Gastrocnemius medialis (tissue), 4 donors: ENCODE results near the gene FARS2. TPM values are rescaled to one million over a fixed set of nuclear protein-coding genes. Genes with fewer than 3 reads are reported as not detected.
A peak's percentile ranks its signal among the peaks of the same experiment; 100 is the strongest.

Experiments used
- ATAC-seq, 2 donors: fragments of 150-250 bp; one replicate each; pipeline ENCODE4 v1.9.1; 2016
- DNase-seq, 2 donors: peaks; one replicate each; pipeline ENCODE4 v3.0.0-alpha.2; 2019
- H3K27ac ChIP-seq, 4 donors: fragments of 200-600 bp; sonication (generic); 1 replicate in 1 of 4; 2 replicates in 3 of 4; pipeline ENCODE4 v1.5.1; 2016 to 2018; ENCODE audit warnings: mild to moderate bottlenecking in 2 of 4, moderate library complexity in 1 of 4
- H3K27me3 ChIP-seq, 3 donors: fragments of 200-600 bp; sonication (generic) in 2 of 3; 1 replicate in 1 of 3; 2 replicates in 2 of 3; pipeline versions ENCODE4 v1.5.1 to v1.6.0; 2016 to 2019; ENCODE audit warnings: mild to moderate bottlenecking in 1 of 3, moderate library complexity in 1 of 3
- H3K36me3 ChIP-seq, 2 donors: fragments of 200-600 bp; sonication (generic) in 1 of 2; one replicate each; pipeline ENCODE4 v1.5.1; 2017 to 2018
- H3K4me1 ChIP-seq, 2 donors: fragments of 200-600 bp; sonication (generic) in 1 of 2; one replicate each; pipeline ENCODE4 v1.5.1; 2016 to 2017; ENCODE audit warnings: mild to moderate bottlenecking in 2 of 2
- H3K4me3 ChIP-seq, 4 donors: fragments of 200-600 bp; sonication (generic) in 3 of 4; 1 replicate in 1 of 4; 2 replicates in 3 of 4; pipeline ENCODE4 v1.5.1; 2016 to 2019; ENCODE audit warnings: mild to moderate bottlenecking in 2 of 4
- H3K9me3 ChIP-seq, 3 donors: fragments of 200-600 bp; sonication (generic) in 2 of 3; 1 replicate in 1 of 3; 2 replicates in 2 of 3; pipeline ENCODE4 v1.5.1; 2016 to 2019
- POLR2A ChIP-seq, 2 donors: fragments of 450-650 bp; IDR thresholded peaks; one replicate each; pipeline ENCODE4 v1.6.1; 2017; ENCODE audit warnings: antibody characterized with exemption in 2 of 2, mild to moderate bottlenecking in 2 of 2, moderate library complexity in 2 of 2
- in situ Hi-C, 4 donors: fragments of 200-750 bp; cut with MboI; loops; one replicate each; pipeline versions ENCODE4 v1.15.0 to v1.8.0; 2017; ENCODE audit warnings: low sequenced_read_pairs in 4 of 4
- intact Hi-C: fragments of 100-400 bp; cut with DNase I; formaldehyde crosslinking; loops from one replicate; pipeline ENCODE4 v1.15.1; 2023; ENCODE audit warnings: low total_unique reads
- total RNA-seq, 4 donors: library from RNA; depleted of rRNA; stranded (reverse); fragments of >200 nt; gene quantifications; one replicate each; pipeline versions ENCODE4 v1.1.0 to v1.2.3, GENCODE V29; 2016
- TF ChIP-seq, protein P1 (sequence below), 5 experiments: fragments of 450-650 bp in 3 of 5; fragments of 200-600 bp in 2 of 5; sonication (generic) in 2 of 5; IDR thresholded peaks in 4 of 5; conservative IDR thresholded peaks in 1 of 5; 1 replicate in 4 of 5; 2 replicates in 1 of 5; pipeline ENCODE4 v1.5.1; 2016 to 2019; ENCODE audit warnings: antibody characterized with exemption in 5 of 5, mild to moderate bottlenecking in 3 of 5, moderate library complexity in 3 of 5

Gene FARS2
- total RNA-seq, 4 donors from 2014 or later: 13.6 to 24.0 (median 15.8) TPM

DNA sequence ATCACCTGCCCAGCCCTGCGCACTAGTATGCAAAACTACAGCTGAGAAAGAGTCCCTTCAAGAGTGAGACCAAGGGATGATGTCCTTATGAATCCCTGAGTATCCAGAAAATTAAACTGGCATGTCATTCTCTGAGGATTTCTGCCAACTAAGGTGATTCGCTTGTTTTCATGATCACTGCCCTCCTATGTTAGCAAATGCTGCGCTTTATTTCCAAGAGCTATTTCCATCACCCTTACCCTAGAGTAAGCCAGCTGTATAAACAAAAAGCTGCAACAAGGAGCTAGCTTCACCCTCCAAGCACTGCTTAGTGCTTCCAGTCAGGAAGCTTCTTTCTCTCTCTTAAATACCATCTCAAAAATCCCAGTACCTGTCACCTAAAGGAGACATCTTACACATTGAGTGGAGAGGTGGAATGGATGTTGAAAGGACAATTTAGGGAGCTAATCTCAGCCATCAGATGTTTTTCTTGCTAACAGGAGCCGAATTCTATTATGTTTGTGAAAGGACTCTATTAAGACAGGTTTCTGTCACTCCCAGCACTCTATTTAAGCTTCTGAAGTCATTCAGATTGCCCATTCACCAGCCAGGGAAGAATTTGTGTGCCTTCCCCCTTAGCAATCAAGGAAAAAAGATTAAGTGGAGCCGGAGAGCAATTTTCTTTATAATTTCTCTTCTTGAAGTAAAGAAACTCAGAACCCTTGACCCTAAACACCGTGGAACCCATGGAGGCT is 423.2 kb downstream of the FARS2 start:
- Histone ChIP-seq H3K4me3 (no peak overlapping the region), H3K27ac (no peak overlapping the region), H3K27me3 (no peaks in the 10 kb centered on the region), H3K4me1 (no peaks in the 10 kb centered on the region), H3K9me3 (no peaks in the 10 kb centered on the region), H3K36me3 (no peaks in the 10 kb centered on the region)
- DNase-seq (no peak), ATAC-seq (no peak)
- no peak for TF ChIP-seq POLR2A (IDR thresholded peaks at IDR 0.05)
- TF ChIP-seq, protein P1, sequence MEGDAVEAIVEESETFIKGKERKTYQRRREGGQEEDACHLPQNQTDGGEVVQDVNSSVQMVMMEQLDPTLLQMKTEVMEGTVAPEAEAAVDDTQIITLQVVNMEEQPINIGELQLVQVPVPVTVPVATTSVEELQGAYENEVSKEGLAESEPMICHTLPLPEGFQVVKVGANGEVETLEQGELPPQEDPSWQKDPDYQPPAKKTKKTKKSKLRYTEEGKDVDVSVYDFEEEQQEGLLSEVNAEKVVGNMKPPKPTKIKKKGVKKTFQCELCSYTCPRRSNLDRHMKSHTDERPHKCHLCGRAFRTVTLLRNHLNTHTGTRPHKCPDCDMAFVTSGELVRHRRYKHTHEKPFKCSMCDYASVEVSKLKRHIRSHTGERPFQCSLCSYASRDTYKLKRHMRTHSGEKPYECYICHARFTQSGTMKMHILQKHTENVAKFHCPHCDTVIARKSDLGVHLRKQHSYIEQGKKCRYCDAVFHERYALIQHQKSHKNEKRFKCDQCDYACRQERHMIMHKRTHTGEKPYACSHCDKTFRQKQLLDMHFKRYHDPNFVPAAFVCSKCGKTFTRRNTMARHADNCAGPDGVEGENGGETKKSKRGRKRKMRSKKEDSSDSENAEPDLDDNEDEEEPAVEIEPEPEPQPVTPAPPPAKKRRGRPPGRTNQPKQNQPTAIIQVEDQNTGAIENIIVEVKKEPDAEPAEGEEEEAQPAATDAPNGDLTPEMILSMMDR (IDR thresholded peaks at IDR 0.05 in 4 of 5, conservative IDR thresholded peaks at IDR 0.05 in 1 of 5): no peak
- intact Hi-C loops (no loop called here), in situ Hi-C loops (no loop called here)

DNA sequence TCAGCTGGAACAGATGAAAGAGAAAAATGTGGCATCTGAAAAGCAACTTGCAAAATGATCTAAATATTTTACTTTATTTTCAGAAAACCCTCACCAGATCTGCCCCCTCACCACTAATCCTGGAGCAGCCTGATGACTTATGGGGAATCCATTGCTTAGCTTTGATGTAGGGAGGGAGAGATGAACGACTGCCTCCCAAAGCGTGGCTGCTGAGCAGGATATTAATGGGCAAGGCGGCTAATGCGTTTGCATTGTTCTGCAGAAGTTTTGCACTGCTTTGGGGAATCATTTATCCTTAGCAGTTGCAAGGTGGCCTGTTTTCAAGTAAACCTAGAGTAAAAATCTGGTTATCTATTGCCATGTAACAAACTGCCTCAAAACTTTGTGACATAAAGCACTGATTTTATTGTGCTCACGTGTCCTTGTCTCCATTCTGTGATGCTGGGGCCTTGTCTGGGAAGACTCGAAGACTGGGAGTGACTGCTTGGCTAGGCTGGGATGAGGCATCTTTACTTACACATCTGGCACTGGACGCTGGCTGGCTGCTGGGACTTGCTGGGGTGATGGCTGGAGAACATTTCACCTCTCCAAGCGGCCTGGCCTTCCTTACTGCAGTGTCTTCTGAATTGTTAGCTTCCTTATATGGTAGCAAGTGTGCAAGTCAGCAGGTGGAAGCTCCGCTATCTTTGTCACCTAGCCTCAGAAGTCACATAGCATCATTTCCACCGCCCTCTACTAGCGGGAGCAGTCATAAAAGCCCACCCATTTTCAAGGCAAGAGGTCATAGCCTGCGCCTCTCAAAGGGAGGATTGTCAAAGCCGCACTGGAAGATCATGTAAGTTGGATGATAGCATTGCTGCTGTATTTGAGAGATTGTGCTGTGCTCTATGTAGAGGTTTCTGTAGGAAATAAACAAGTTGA is 432.2 kb downstream of the FARS2 start:
- H3K9me3 ChIP-seq: no peaks in the 10 kb centered on the region
- H3K27ac ChIP-seq: no peak overlapping the region
- ATAC-seq: no peak
- TF ChIP-seq, protein P1 (IDR thresholded peaks at IDR 0.05 in 4 of 5, conservative IDR thresholded peaks at IDR 0.05 in 1 of 5): no peak
- TF ChIP-seq POLR2A (IDR thresholded peaks at IDR 0.05): no peak
- no peak for DNase-seq
- H3K4me1 ChIP-seq: no peaks in the 10 kb centered on the region
- in situ Hi-C loops: no loop called here
- intact Hi-C loops: no loop called here
- no peaks in the 10 kb centered on the region for H3K27me3 ChIP-seq
- H3K4me3 ChIP-seq: no peak overlapping the region
- H3K36me3 ChIP-seq: no peaks in the 10 kb centered on the region

DNA sequence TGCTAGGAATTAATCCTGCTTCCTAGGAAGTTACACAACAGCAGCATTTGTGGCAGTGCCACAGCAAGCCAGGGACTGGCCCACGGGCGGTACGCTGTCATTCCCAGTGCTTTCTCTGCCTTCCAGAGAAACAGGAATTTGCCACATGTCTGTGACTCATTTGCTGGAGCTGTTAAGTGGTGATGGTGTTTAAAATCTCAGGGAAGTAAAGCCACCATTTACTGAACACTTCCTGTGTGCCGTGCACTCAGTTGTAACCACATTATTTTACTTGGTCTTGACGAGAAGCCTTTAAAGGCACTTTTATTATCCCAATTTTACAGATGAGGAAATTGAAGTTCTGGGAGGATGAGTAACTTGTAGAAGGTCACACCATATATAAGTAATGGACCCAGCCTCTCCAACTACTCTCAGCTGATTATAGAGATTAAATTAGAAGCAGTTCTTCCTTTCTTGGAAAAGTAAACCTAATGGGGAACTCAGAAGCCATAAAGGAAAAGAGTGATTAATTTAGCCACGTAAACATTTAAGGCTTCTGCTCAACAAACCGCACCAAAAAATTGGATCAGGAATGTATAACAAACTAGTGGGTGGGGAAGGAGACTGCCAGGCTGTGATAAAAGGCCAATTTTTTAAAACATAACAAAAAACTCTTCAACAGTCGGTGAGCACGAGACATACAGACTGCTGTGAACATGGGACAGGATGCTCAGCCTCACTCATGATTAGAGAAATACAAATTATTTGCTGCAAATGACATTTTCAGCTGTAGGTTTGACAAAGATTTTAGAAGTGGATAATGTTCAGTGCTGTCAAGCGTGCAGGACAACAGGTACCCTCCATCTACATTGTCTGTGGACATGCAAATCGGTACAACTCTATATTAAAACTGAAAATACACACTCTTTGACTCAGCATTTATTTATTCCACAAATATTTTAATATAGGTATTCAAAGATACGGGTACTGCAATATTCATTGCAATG is 434.2 kb downstream of the FARS2 start:
- intact Hi-C loops: no loop called here
- Histone ChIP-seq H3K36me3 (no peaks in the 10 kb centered on the region), H3K27ac (no peak overlapping the region), H3K4me1 (no peaks in the 10 kb centered on the region), H3K9me3 (no peaks in the 10 kb centered on the region), H3K27me3 (no peaks in the 10 kb centered on the region), H3K4me3 (no peak overlapping the region)
- ATAC-seq: peak in 1 of 2 donors; percentile 30
- peak in 1 of 2 donors; percentile 15 for DNase-seq
- TF ChIP-seq, protein P1 (IDR thresholded peaks at IDR 0.05 in 4 of 5, conservative IDR thresholded peaks at IDR 0.05 in 1 of 5): no peak
- TF ChIP-seq POLR2A (IDR thresholded peaks at IDR 0.05): no peak
- in situ Hi-C loops: no loop called here

DNA sequence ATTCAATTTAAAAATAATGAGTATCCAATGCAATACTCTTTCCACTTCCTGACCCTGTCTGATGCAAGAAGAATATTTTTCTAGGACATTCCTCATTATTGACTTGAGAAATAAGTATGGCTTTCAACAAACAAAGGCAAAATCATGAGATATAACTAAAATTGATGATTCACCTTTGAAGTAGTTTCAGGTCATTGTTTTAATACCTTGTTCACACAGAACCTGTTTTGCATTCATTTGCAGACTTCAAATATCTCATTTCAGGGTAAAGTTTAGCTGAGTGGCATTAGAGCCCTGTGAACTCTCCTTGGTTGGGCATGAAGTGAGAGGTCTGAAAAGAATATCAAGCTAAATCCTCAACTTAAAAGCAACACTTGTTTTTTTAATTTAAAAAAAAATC is 436.2 kb downstream of the FARS2 start:
- in situ Hi-C loops: no loop called here
- intact Hi-C loops: no loop called here
- Histone ChIP-seq H3K27me3 (no peaks in the 10 kb centered on the region), H3K36me3 (no peaks in the 10 kb centered on the region), H3K9me3 (no peaks in the 10 kb centered on the region), H3K4me3 (no peak overlapping the region), H3K27ac (no peak overlapping the region), H3K4me1 (no peaks in the 10 kb centered on the region)
- ATAC-seq (no peak), DNase-seq (no peak)
- no peak for TF ChIP-seq POLR2A (IDR thresholded peaks at IDR 0.05)
